K562 (cell line): Measurements from ENCODE around the gene LRGUK. TPM values are rescaled to one million over a fixed set of nuclear protein-coding genes. Genes with fewer than 3 reads are reported as not detected.

Experiments used
- ARNT ChIP-seq, 2 experiments: fragments of 450-650 bp; IDR thresholded peaks; 2 replicates each; pipeline ENCODE4 v1.6.1; 2016; ENCODE audit warnings: mild to moderate bottlenecking in 1 of 2
- C11orf30 ChIP-seq: fragments of 450-650 bp; IDR thresholded peaks from 2 replicates; pipeline ENCODE4 v1.6.1; 2016; ENCODE audit warnings: low read depth, mild to moderate bottlenecking
- CAMTA2 ChIP-seq: fragments of 250-450 bp; sonication (Bioruptor Pico); conservative IDR thresholded peaks from 2 replicates; pipeline ENCODE4 v1.5.1; 2022
- ELF1 ChIP-seq: fragments of 200-800 bp; sonication (Bioruptor generic); IDR thresholded peaks from 2 replicates; pipeline ENCODE4 v1.6.1; 2016; ENCODE audit warnings: missing genetic modification characterization, missing compliant biosample characterization
- FOXK2 ChIP-seq, 2 experiments: fragments of 450-650 bp; IDR thresholded peaks in 1 of 2; conservative IDR thresholded peaks in 1 of 2; 2 replicates each; pipeline ENCODE4 v1.6.1; 2016; ENCODE audit warnings: low read depth in 2 of 2, mild to moderate bottlenecking in 1 of 2
- HCFC1 ChIP-seq: IDR thresholded peaks from 2 replicates; pipeline ENCODE4 v1.6.1; 2012; ENCODE audit warnings: low read depth, low read length, improper control_type of control experiment
- HMBOX1 ChIP-seq: sonication (generic); IDR thresholded peaks from 2 replicates; pipeline ENCODE4 v1.6.1; 2016
- ILK ChIP-seq: fragments of 450-650 bp; IDR thresholded peaks from 2 replicates; pipeline ENCODE4 v1.6.1; 2016; ENCODE audit warnings: missing genetic modification characterization, low read depth, mild to moderate bottlenecking, missing compliant biosample characterization, moderate library complexity, borderline replicate concordance
- JUND ChIP-seq, 2 experiments: IDR thresholded peaks; 2 replicates in 1 of 2; 3 replicates in 1 of 2; pipeline ENCODE4 v1.6.1; 2011; ENCODE audit warnings: borderline replicate concordance in 2 of 2, low read depth in 2 of 2, low read length in 2 of 2, improper control_type of control experiment in 1 of 2, missing biosample characterization in 1 of 2, missing genetic modification characterization in 1 of 2, missing genetic modification reagents in 1 of 2
- RCOR1 ChIP-seq, 2 experiments: IDR thresholded peaks; 2 replicates each; pipeline ENCODE4 v1.6.1; 2012; ENCODE audit warnings: low read depth in 2 of 2, low read length in 2 of 2, borderline replicate concordance in 1 of 2, improper control_type of control experiment in 1 of 2
- SMARCA4 ChIP-seq: fragments of 450-650 bp; IDR thresholded peaks from 2 replicates; pipeline ENCODE4 v1.6.1; 2016
- TBL1XR1 ChIP-seq, 2 experiments: IDR thresholded peaks; 2 replicates each; pipeline ENCODE4 v1.6.1; 2012; ENCODE audit warnings: improper control_type of control experiment in 2 of 2, low read length in 2 of 2, mild to moderate bottlenecking in 1 of 2
- USF1 ChIP-seq: sonication (generic); formaldehyde crosslinking; IDR thresholded peaks from 2 replicates; pipeline ENCODE4 v1.9.0; 2022; ENCODE audit warnings: mild to moderate bottlenecking, missing genetic modification reagents
- ZNF384 ChIP-seq: IDR thresholded peaks from 2 replicates; pipeline ENCODE4 v1.6.1; 2012; ENCODE audit warnings: low read depth, low read length, improper control_type of control experiment
- ZNF41 ChIP-seq: fragments of 250-450 bp; sonication (Bioruptor Pico); conservative IDR thresholded peaks from 2 replicates; pipeline ENCODE4 v1.4.0; 2020; ENCODE audit warnings: mild to moderate bottlenecking
- ZNF511 ChIP-seq: sonication (generic); formaldehyde crosslinking; IDR thresholded peaks from 2 replicates; pipeline ENCODE4 v1.8.0; 2022; ENCODE audit warnings: mild to moderate bottlenecking, missing genetic modification reagents
- polyA plus RNA-seq, 8 experiments: library from polyadenylated mRNA; depleted of rRNA in 4 of 8; stranded (reverse) in 5 of 8; unstranded in 3 of 8; fragments of >200 nt; fragmentation: Nextera tagmentation in 2 of 8; fragmentation: Illumina TruSeq in 1 of 8; extraction: Ambion mirVana in 2 of 8; extraction: Trizol in 1 of 8; gene quantifications; 2 replicates each; pipeline versions ENCODE4 v1.2.1 to v1.2.3, GENCODE V29; 2011 to 2014; ENCODE audit warnings: inconsistent platforms in 1 of 8, missing spikeins in 1 of 8
- total RNA-seq, 7 experiments: library from RNA; depleted of rRNA in 6 of 7; stranded (reverse); fragments of >200 nt in 6 of 7; fragmentation: Illumina TruSeq in 2 of 7; extraction: Trizol in 2 of 7; gene quantifications; 2 replicates each; pipeline versions ENCODE4 v1.2.1 to v1.2.3, GENCODE V29; 2011 to 2021; ENCODE audit warnings: low replicate concordance in 1 of 7
- TF ChIP-seq, protein P1 (sequence below): fragments of 450-650 bp; IDR thresholded peaks from 2 replicates; pipeline ENCODE4 v1.6.1; 2016; ENCODE audit warnings: mild to moderate bottlenecking
- TF ChIP-seq, protein P2 (sequence below), 2 experiments: fragments of 450-650 bp; conservative IDR thresholded peaks; 2 replicates each; pipeline ENCODE4 v1.6.1; 2017; ENCODE audit warnings: mild to moderate bottlenecking in 2 of 2, moderate library complexity in 2 of 2

The LRGUK gene
- total and polyA plus RNA-seq, 9 of the 15 experiments (the other 6 are each of a cell fraction or from before 2014, with no cell fraction given), result 0.04 to 0.33 (median 0.18) TPM

DNA sequence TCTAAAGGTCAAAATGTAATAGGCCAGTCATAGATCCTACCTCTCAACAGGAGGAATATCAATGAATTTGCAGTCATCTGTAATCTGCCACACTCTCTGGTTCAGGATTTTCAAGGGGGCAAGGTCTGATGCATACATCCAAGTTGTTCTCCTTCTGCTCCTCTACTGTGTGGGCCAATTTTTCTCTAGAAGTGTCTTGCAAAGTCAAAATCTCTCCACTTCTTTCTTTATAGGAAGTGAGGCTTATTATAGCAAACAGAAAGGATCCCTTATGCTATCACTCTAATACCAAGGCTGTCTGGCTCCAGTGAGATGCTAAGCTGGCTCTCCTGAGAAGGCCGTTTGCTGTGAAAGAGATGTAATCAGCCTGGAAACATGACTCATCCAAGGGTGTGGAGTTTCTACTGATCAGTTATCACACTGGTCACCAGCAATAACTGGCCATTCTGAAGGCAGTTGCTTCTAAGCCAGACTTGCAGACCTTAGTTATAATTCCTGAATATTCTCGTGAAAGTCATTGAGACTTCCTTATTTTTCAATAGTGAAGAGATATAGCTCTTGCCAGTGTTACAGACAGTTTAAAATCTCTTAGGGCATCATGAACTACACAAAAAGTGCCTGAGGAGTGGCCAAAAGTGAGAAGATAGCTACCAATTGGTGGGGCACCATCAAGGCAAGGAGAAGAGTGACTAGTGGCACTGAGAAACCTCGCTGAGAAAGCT, 43.2 kb upstream of the LRGUK start (continued):
- TF ChIP-seq JUND (IDR thresholded peaks at IDR 0.05; ENCODE audit: borderline replicate concordance, low read depth, low read length) (peak; percentile 100), JUND (tag; IDR thresholded peaks at IDR 0.05; ENCODE audit: borderline replicate concordance, low read depth, low read length) (peak; percentile 100), HCFC1 (peak; percentile 24; the same call in 1 of the 2 replicates), HMBOX1 (peak; percentile 99), ILK (tag) (no peak), ELF1 (0 out of 2 replicates have a peak, but pooled peaks have one; percentile 25), SMARCA4 (peak; percentile 99), FOXK2 (conservative IDR thresholded peaks at IDR 0.05 in 1 of 2, IDR thresholded peaks at IDR 0.05 in 1 of 2; ENCODE audit: low read depth in 2 of 2) (0 out of 4 replicates have a peak, but pooled peaks have one; percentile 13 to 25), ARNT (IDR thresholded peaks at IDR 0.05) (peak in 1 of 2 experiments; percentile 59; a peak in 1 of 4 replicates), TBL1XR1 (IDR thresholded peaks at IDR 0.05; ENCODE audit: low read length in 2 of 2) (peak in 1 of 2 experiments; percentile 57; a peak in 1 of 4 replicates), RCOR1 (IDR thresholded peaks at IDR 0.05; ENCODE audit: borderline replicate concordance in 1 of 2, low read depth in 2 of 2, low read length in 2 of 2) (peak; percentile 8 to 97; a peak in 3 of 4 replicates), CAMTA2 (CRISPR knock-in tag) (0 out of 2 replicates have a peak, but pooled peaks have one; percentile 61), C11orf30 (peak; percentile 49), ZNF511 (CRISPR knock-in tag) (no peak), USF1 (CRISPR knock-in tag) (no peak), ZNF41 (CRISPR knock-in tag) (peak; percentile 66; the same call in 1 of the 2 replicates), ZNF384 (no peak)
- TF ChIP-seq, protein P1, sequence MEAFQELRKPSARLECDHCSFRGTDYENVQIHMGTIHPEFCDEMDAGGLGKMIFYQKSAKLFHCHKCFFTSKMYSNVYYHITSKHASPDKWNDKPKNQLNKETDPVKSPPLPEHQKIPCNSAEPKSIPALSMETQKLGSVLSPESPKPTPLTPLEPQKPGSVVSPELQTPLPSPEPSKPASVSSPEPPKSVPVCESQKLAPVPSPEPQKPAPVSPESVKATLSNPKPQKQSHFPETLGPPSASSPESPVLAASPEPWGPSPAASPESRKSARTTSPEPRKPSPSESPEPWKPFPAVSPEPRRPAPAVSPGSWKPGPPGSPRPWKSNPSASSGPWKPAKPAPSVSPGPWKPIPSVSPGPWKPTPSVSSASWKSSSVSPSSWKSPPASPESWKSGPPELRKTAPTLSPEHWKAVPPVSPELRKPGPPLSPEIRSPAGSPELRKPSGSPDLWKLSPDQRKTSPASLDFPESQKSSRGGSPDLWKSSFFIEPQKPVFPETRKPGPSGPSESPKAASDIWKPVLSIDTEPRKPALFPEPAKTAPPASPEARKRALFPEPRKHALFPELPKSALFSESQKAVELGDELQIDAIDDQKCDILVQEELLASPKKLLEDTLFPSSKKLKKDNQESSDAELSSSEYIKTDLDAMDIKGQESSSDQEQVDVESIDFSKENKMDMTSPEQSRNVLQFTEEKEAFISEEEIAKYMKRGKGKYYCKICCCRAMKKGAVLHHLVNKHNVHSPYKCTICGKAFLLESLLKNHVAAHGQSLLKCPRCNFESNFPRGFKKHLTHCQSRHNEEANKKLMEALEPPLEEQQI, result peak; percentile 47; the same call in 1 of the 2 replicates
- TF ChIP-seq, protein P2, sequence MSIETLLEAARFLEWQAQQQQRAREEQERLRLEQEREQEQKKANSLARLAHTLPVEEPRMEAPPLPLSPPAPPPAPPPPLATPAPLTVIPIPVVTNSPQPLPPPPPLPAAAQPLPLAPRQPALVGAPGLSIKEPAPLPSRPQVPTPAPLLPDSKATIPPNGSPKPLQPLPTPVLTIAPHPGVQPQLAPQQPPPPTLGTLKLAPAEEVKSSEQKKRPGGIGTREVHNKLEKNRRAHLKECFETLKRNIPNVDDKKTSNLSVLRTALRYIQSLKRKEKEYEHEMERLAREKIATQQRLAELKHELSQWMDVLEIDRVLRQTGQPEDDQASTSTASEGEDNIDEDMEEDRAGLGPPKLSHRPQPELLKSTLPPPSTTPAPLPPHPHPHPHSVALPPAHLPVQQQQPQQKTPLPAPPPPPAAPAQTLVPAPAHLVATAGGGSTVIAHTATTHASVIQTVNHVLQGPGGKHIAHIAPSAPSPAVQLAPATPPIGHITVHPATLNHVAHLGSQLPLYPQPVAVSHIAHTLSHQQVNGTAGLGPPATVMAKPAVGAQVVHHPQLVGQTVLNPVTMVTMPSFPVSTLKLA (conservative IDR thresholded peaks at IDR 0.05), result no peak; a peak in 1 of 4 replicates
